NCI-H1436 treated with DMSO at 0.1 percent for 48 hours (cell line): ENCODE measurements around the gene FAM171A1.

Experiments
- DNase-seq: peaks from one replicate; lab custom pipeline; 2025; lab: John Stamatoyannopoulos, UW

FAM171A1 gene

DNA sequence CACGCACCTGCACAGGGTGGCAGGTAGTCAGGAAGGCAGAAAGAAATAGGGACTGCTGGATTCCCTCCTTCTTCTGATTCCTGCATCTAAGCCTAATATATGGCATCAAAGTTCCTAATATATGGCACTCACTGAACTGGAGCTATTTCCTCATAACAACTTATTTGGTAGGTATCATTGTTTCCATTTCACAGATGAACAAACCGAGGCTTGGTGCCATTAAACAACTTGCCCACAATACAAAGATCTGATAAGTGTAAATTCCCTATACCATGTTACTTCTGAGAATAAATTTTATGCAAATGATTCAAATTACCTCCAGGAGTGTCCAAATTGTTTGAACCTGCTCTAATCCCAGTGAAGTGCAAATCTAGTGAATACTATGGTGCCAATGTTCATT lies 2.1 kb upstream of the FAM171A1 start:
- no peak for DNase-seq

DNA sequence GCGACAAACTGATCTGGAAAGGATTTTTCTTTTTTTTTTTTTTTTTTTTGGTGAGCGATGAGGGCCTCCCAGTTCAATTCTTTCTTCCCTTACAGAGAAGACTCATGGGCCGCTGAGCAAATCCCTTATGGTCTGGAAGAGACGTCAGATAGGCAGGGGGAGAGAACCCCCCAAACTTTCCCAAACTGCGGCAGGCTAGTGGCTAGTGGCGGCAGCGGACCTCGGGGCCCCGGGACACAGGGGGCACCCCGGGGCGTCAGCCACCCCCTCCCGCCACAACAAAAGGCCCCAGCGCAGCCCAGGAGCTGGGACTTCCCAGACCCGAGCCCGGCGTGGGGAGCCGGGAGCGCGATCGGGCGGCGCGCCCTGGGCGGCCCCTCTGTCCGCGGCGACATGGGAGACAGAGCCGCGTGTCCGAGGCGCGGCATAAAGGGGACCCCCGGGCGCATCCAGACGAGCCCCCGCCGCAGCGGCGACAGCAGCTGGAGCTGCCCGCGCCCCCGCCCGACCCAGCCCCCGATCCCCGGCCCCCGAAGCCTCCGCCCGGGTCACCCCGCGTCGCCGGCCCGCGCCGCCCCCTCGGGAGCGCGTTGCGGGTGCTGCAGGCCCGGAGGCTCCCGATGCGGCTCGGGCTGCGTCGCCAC lies 755 bp downstream of the FAM171A1 start:
- DNase-seq: no peak

DNA sequence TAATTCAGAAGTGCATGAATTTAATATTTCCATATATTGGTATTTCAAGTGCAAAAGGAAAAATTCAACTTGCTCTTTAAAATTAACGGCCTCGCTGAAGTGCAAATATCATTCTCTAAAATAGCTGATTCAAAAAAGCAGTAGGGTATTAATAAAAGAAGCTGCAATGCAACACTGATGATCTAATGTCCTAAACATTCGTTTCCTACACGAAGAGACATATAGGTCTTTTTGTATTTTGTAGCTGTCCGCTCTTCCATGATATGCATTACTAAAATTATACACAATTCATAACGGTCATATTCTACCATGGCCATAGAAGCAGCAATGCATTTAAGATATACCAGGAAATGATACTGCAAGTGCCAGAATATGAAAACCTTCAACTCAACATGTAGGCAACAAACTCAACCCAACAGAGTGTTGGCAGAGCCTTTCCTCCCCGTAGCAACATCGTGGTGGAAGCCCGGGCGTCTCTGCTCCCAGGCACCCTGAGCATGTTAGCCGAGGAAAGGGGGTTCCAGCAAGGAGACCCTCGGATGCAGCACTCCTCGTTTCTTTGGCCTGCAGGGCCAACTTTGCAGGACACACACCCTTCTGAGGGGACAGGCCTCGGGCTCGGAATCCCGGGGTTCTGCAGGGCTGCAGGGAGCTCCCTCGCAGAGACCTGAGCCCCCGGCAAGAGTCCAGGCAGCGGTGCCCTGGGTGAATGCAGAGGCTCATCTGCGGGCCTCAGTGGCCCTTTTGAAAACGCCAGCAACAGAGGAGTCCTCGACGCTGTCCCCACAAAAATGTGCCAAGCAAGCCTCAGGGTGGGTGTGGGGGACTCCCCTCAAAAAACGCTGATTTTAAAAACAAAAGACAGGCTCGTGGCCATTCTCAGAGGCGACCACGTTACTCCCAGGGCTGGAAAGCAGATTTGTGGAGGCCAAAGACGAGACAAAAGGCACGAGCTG lies 1.6 kb downstream of the FAM171A1 start:
- no peak for DNase-seq

DNA sequence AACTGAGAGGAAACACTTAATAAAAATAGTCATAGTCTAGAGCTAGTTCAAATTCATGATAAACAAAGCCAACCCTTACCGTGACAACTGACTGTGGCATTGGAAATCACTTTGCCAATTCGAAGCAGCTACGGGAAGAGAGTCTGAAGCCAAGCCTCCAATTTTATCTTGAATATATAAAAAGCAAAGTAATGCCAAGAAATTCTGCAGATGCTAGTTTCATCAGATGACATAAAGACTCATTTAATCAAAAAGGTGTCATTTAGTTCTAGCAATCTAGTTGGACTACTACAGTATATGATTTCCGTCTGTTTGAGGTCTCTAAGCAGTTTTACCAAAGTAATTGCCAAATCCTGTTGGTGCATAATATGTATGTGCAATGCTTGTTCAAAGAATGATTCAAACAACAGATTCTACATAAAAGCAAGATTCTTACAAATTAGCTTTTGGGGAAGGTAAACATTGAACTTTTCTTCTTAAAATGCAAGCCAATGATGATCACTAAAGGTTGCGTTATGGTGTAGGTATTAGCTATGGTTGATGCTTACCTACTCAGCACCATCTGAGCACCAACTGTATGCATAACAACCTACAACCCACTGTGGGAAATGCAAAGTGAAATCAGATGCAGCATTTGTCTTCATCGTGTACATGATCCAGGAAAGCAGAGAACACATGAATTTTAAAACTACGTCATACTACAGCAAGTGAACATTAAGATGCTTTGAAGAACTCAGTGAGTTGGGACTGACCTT lies 2.8 kb downstream of the FAM171A1 start:
- no peak for DNase-seq

DNA sequence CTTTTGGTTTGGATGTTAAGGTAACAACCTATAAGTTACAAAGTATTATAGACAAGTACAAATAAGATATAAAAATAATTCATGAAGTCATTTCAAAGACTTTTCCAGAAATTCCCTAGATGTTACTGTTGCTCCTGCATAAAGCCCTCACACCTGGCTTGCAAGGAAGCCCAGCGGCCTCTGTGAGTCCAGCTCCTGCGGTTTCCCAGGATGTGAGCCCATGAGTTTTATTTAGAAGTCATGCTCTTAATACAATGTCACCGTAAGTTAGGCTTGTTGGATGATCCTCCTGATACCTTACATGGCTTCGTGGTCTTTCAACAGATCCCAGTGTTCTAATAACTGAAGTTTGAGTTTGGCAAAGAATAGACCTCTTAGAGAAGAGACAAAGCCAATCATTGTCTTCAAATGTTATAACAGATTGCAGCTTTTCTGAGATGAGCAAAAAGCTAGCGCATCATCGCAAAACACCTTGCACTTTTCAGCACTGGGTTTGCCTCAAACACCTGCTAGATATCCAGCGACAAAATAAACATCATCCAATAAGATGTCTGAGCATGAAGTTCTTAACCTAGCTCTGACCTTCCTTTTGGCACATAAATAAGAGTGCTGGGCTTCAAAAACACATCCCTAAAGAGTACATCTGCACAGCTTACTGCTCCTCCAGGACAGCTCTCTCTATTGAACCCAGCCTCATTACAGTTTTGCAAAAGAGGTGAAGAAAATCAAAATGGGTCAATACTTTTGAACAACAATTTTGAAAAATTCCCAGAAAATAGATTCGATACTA lies 3.6 kb downstream of the FAM171A1 start:
- no peak for DNase-seq

DNA sequence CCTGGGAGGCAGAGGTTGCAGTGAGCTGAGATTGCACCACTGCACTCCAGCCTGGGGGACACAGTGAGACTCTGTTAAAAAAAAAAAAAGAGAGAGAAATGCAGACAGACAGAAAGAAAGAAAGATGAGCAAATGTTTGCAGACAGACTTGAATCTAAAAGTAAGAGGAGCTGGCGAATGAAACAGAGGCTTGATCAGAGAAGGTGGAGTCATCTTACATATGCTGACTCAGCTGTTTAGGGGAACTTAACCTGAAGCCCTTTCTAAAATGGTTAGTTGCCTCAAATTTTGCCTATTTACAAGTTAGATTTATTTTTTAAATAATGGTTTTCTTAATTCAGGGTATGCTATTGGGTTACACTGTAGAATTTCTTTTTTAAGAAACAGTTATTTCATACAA lies 5.4 kb downstream of the FAM171A1 start:
- DNase-seq: no peak

DNA sequence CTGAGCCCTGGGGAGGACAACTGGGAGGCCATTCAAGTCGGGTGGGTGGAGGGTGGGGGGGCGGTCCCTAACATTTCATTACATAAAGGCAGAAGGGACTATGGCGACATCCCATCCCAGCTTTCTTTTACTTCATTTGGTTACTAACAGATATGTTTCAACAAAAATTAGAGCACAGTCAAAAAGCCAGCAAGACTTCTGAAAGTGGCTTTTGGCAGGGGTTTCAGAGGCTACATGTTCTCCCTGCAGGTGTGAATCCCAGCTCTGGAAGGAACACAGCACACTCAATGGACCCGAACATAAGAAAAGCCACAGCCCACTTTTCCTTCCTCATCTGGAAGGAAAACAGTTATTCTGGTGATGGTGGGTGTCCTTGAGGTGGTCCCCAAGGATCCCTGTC lies 7.1 kb downstream of the FAM171A1 start:
- DNase-seq: no peak

DNA sequence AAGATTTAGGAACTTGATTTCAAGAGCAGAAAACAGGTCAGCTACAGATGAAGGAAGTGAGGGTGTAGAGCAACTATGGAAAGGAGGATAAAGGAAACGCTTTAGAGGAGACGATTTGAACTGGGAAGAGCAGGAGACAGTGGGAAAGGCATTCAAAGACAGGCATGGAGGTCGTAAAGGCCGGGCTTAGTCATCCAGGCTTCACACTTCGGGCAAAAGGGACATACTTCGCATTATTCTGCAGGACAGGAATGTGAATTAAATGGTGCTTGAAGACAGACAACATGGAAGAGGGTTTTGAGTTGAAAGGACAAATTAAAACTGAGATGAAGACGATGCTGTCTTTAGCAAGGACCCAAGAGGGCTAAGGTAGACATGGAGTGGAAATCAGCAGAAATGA lies 8.1 kb downstream of the FAM171A1 start:
- DNase-seq: no peak

DNA sequence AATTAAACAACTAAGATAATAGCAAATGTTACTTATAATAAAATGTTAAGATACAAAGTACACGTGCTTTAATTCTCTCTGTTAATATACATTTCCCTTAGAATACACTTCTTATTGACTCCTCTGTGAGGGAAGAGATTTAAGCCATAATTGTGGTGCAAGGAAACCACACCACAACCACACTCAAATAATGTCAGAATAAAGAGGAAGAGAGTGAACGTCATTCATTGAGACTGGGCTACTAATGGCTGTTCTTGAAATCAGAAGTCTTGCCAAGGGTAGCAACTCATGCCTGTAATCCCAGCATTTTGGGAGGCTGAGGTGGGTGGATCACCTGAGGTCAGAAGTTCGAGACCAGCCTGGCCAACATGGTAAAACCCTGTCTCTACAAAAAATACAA lies 10.0 kb downstream of the FAM171A1 start:
- no peak for DNase-seq

DNA sequence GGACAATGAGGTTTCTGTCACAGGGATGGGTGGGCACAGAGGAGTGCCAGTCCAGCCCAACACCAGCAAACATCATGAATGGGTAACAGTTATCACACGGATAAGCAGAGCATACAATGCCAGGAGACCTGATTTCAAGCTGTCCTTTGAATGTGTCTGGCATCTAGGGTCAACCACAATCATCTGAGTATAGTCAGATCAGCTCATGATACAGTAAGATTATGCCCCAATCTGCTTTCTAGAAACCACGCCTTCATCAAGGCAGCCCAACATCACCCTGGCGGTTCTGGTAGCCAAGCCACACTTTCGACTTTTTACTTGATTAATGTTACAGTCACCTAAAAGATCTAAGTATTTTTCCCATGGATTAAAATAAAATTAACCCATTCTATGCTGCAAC lies 10.5 kb downstream of the FAM171A1 start:
- DNase-seq: no peak

DNA sequence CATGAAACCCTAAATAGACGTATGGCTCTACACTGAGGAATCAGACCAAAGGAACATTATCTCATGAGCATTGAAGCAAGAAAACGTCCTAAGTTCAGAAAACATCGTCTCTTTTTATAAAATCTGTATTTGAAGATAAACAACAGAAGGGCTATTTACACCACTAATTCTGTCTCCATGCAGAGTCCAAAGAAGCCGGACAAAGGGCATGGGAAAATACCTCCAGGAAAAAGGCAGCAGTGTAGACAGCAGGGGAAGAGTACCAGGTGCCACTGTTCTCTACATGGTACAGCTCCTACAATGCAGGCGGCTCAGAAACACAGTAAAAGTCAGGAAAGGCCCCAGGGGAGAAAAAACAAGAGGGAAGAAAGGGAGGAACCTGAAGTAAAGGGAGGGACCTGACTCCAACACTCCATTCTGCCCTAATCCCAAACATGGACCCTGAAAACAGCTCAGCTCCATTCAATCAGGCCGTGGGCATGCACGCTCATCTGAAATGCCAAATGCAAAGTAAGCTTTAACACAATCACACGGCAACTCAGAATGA lies 17.5 kb downstream of the FAM171A1 start:
- no peak for DNase-seq

DNA sequence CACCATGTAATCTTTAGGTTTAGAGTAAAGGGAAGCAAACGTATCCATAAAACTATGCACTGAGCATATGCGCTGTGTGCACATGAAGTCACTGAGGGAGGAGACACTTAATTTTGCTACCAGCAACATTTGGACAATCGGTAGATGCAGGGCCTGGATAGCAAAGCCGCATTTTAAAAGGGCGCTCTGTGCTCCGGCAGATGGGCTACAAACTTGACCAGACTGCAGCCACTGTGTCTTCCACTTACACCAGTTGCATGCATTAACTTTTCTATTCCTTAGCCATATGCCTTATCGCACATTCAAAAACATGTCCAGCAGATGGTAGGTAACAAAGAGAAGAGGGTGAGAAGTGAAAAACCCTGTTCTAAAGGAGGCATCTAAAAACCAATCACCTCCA lies 18.3 kb downstream of the FAM171A1 start:
- DNase-seq: no peak

DNA sequence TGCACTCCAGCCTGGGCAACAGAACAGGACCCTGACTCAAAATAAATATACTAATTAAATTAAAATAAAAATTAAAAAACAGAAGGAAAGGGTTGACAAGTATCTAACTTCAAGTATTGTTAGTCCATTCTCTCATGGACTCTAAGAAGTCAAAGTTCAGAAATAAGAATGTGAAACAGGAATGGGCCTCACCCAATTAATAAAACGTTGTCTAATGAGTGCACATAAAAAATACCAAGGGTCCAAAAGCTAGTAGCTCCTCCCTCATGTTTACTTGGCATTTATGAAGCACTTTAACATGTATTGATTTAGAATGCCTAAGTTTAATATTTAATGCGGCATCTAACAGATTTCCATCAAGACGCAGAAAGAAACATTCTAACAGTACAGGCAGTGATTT lies 18.9 kb downstream of the FAM171A1 start:
- no peak for DNase-seq

DNA sequence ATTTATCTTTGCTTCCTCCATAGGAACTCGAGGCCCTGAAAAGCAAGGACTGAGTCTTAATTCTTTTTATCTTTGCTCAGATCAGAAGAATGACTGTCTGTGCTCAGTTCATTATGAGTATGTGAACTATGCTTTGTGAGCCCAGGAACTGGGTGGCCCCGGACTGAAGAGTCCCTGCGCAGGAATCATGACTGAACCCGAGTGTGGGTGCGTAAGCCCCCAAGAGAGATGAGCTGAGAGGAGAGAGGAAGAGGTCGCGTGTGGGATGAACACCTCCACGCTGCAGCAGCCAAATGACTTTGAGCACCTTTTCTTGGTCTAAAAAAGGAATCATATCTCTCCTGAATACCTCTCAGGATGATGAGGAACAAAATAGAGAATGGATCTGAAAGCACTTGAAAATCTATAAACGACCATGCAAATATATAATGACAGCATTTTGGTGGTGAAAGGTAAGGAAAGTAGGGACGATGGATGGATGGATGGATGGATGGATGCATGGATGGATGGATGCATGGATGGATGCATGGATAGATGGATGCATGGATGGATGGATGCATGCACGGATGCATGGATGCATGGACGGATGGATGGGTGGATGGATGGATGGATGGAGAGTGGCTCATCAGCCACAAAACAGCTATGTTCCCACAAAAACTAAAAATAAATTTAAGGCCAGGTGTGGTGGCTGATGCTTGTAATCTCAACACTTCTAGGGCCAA lies 19.8 kb downstream of the FAM171A1 start:
- DNase-seq: no peak

DNA sequence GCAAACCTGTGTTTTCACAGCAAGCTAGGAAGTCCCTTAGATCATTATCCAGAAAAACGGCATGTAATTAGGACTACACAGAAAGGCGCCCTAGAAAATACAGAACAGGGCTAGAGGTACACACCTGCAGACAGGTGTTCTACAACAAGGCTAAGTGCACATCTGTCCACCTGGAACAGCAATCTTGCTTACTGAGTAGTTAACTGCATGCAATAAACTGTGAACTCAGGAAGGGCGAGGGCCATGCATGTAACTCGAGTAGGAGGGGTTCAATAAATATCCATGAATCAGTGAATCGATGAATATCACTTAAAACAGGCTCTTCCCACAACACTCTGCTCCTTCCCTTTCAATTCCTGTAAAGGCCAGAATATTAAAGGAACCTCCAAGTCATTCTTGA lies 22.0 kb downstream of the FAM171A1 start:
- DNase-seq: no peak

DNA sequence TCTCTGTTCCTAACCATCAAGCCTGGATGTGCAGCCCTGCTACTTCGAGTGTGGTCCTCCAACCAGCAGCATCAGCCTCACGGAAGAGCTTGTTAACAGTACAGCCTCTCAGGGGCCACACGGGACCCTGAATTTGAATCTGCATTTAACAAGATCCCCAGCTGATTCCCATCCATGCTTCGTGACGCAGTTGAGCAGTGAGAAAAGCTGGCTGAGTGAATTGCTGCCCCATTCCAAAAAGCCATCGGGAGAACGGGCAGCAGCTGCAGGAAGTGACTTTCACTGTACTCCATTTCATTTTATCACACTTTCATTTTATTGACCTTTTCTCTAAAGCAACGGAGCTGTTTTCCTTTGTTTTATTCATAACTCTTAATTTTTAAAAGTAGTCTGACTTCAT lies 22.5 kb downstream of the FAM171A1 start:
- DNase-seq: no peak

DNA sequence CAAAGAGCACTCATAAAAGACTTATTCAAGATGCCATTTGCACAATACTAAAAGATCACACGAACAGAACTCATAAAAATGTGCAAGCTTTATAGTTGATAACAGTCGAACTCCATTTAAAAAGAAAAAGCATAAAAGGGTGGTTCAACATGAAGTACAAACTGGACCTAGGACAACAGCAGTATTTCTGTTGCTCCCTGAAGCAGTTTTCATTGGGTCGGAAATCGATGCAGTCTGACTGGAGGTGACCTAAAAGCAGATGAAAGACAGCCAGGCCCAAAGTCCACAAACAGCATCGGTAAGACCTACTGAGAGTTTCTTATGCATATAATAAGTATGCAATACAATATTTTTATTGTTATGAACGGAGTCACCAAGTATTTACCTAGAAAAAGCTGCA lies 23.9 kb downstream of the FAM171A1 start:
- DNase-seq: no peak

DNA sequence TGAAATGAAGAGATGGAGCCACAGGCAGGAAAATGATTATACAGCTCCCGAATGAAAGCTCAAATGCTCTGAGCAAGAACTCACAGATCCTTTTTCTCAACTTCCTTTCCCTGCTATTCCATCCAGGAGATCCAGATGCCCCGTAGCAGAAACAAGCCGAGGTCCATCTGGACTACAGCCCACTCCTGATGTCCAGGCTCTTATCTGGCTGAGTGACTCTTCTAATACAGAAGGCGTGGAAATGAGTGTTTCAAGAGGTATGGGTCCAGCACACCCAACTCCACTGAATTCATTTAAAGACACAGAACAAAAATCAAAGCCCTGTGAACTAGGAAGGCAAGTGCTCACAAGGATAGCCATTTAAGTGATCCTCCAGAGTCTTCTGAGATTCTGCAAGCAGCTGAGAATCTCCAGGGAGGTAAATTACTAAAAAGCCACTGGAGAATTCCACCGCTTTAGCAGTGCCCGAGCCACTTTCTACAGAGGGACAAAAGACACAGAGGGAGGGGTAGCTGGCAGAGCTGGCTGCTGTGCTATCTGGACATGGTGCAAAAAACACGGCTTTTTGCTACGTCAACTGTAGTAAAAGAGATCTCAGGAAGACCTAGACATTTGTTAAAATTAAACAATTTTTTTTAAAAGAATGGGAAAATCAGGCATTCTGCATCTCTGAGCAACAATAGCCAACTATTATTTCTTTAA lies 24.5 kb downstream of the FAM171A1 start:
- DNase-seq: no peak

DNA sequence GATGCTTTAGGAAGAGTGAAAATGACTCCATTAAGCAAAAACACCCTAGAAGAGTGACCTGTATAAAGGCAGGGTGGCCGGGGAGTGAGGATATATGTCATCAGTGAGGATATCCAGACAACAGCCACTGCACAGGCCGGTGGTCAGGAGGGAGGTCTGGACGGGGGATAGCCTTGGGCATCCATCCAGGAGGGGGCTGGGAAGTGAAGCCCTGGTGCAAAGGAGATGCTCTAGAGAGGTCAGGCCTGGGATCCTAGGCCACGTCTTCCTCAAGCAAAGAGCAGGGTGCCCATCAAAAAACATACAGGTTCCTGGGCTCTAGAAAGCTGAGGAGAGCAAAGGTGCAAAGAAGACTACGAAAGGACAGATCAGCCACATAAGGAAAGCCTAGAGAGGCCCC lies 25.6 kb downstream of the FAM171A1 start:
- no peak for DNase-seq

DNA sequence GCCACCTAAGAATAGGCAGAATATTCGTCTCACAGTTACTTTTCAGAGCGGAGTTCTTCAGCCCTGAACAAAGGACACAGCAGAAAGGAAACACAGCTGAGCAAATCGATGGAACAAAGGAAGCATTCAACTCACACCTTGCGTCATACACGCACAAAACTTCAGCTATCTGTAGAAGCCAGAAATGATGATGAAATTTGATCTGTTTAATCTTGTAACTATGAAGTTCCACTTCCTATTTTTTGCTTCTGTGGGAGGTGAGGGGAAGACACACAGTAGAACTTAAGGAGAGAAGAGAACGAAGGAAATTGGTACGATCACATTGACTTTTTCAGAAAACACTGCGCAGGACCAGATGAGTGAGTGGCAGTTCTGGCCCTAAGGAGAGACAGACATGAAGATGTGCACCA lies 26.2 kb downstream of the FAM171A1 start:
- DNase-seq: peak; percentile 41
